Body of pancreas (tissue), 4 donors: Measurements from ENCODE around the gene F8. TPM values are rescaled to one million over a fixed set of nuclear protein-coding genes. Genes with fewer than 3 reads are reported as not detected.
"Not testable (repeated sequence)": the region's sequence is repeated elsewhere in the genome, so short reads cannot be mapped to it uniquely, and the experiment has no call there.

ENCODE experiments used
- ATAC-seq: fragments of 150-250 bp; one replicate; pipeline ENCODE4 v1.9.1; 2016
- DNase-seq, 4 donors: peaks; one replicate each; pipeline ENCODE4 v3.0.0-alpha.2; 2019
- H3K27ac ChIP-seq, 4 donors: fragments of 200-600 bp; sonication (generic); 1 replicate in 3 of 4; 2 replicates in 1 of 4; pipeline versions ENCODE4 v1.5.1 to v1.6.1; 2016 to 2019; ENCODE audit warnings: mild to moderate bottlenecking in 1 of 4, mixed read lengths in 1 of 4, moderate library complexity in 1 of 4
- H3K27me3 ChIP-seq, 2 donors: fragments of 200-600 bp; sonication (generic); one replicate each; pipeline ENCODE4 v1.6.0; 2016; ENCODE audit warnings: mild to moderate bottlenecking in 1 of 2
- H3K36me3 ChIP-seq, 2 donors: fragments of 200-600 bp; sonication (generic); replicated peaks in 1 of 2; 2 replicates each; pipeline ENCODE4 v1.5.1; 2016; ENCODE audit warnings: low read depth in 2 of 2; ENCODE audit not compliant: insufficient read depth in 1 of 2
- H3K4me1 ChIP-seq: fragments of 200-600 bp; sonication (generic); one replicate; pipeline ENCODE4 v1.6.0; 2016
- H3K4me3 ChIP-seq, 2 donors: fragments of 200-600 bp; sonication (generic); 1 replicate in 1 of 2; 2 replicates in 1 of 2; pipeline ENCODE4 v1.5.1; 2016 to 2019
- H3K9me3 ChIP-seq, 3 donors: fragments of 200-600 bp; sonication (generic); 1 replicate in 2 of 3; 2 replicates in 1 of 3; pipeline ENCODE4 v1.5.1; 2016
- POLR2A ChIP-seq, 3 donors: fragments of 450-650 bp; IDR thresholded peaks; one replicate each; pipeline ENCODE4 v1.6.1; 2016; ENCODE audit warnings: antibody characterized with exemption in 3 of 3, mild to moderate bottlenecking in 2 of 3
- WGBS, 2 donors: methylation state at CpG; one replicate each; pipeline ENCODE4 v1.1.5; 2017; 5-methylcytosine and 5-hydroxymethylcytosine counted together
- intact Hi-C: fragments of 100-400 bp; cut with DNase I; formaldehyde crosslinking; loops from one replicate; pipeline ENCODE4 v1.15.1; 2023
- total RNA-seq, 2 donors: library from RNA; depleted of rRNA; stranded (reverse); fragments of >200 nt; gene quantifications; one replicate each; pipeline ENCODE4 v1.1.0, GENCODE V29; 2016
- TF ChIP-seq, protein P1 (sequence below), 7 experiments: fragments of 450-650 bp in 4 of 7; fragments of 200-600 bp in 3 of 7; sonication (generic) in 3 of 7; IDR thresholded peaks; one replicate each; pipeline ENCODE4 v1.5.1; 2016 to 2019; ENCODE audit warnings: antibody characterized with exemption in 7 of 7

Gene F8
- total RNA-seq, 2 donors from 2014 or later, result 5.7 to 9.2 TPM

DNA sequence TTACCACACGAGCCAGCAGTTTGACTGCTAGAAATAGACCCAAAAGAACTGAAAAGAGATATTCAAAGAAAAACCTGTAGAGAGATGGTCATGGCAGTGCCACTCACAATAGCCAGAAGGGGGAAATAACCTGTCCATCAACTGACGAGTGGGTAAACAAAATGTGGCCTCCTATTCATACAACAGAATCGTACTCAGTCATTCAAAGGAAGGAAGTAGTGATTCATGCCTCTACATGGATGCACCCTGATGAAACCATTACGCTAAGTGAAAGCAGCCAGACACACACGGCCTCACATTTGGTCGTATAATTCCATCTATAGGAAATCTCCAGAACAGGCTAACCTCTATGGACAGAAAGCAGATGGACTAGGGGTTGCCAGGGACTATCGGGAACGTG is 138.5 kb downstream of the F8 start:
- ATAC-seq, intact Hi-C loops, H3K9me3 ChIP-seq, H3K27me3 ChIP-seq, H3K36me3 ChIP-seq, DNase-seq, H3K4me1 ChIP-seq, H3K27ac ChIP-seq, H3K4me3 ChIP-seq: not testable (repeated sequence)
- no CpG with 5 or more reads among the region's 8 CpGs for WGBS, 2 donors

DNA sequence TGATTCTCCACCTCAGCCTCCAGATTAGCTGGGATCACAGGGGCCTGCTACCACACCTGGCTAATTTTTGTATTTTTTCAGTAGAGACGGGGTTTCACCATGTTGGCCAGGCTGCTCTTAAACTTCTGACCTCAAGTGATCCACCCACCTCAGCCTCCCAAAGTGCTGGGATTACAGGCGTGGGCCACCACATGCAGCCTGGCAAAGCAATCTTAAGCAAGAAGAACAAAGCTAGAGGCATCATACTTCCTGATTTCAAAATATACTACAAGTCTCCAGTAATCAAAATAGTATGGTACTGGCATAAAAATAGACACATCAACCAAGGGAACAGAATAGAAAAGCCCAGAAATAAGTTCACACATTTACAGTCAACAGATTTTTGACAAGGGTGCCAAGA is 149.2 kb downstream of the F8 start:
- intact Hi-C loops, result no loop called here
- ATAC-seq, result no peak
- Histone ChIP-seq H3K9me3 (no peaks in the 10 kb centered on the region), H3K36me3 (no peaks in the 10 kb centered on the region), H3K4me3 (no peak overlapping the region), H3K4me1 (no peaks in the 10 kb centered on the region), H3K27ac (no peak overlapping the region), H3K27me3 (no peaks in the 10 kb centered on the region)
- DNase-seq, result no peak
- 92% methylated on average over 2 of the region's 2 CpGs; no CpG with 5 or more reads in 1 of the 2 donors for WGBS, 2 donors
- TF ChIP-seq, protein P1, sequence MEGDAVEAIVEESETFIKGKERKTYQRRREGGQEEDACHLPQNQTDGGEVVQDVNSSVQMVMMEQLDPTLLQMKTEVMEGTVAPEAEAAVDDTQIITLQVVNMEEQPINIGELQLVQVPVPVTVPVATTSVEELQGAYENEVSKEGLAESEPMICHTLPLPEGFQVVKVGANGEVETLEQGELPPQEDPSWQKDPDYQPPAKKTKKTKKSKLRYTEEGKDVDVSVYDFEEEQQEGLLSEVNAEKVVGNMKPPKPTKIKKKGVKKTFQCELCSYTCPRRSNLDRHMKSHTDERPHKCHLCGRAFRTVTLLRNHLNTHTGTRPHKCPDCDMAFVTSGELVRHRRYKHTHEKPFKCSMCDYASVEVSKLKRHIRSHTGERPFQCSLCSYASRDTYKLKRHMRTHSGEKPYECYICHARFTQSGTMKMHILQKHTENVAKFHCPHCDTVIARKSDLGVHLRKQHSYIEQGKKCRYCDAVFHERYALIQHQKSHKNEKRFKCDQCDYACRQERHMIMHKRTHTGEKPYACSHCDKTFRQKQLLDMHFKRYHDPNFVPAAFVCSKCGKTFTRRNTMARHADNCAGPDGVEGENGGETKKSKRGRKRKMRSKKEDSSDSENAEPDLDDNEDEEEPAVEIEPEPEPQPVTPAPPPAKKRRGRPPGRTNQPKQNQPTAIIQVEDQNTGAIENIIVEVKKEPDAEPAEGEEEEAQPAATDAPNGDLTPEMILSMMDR (IDR thresholded peaks at IDR 0.05), result no peak
- TF ChIP-seq POLR2A (IDR thresholded peaks at IDR 0.05), result no peak

- H3K4me3 ChIP-seq, DNase-seq, H3K9me3 ChIP-seq, ATAC-seq, H3K36me3 ChIP-seq, intact Hi-C loops, H3K4me1 ChIP-seq, H3K27me3 ChIP-seq, H3K27ac ChIP-seq: not testable (repeated sequence)
These were observed 154.0 kb downstream of the F8 start for GRCh38 chrX:154868522-154868921.

DNA sequence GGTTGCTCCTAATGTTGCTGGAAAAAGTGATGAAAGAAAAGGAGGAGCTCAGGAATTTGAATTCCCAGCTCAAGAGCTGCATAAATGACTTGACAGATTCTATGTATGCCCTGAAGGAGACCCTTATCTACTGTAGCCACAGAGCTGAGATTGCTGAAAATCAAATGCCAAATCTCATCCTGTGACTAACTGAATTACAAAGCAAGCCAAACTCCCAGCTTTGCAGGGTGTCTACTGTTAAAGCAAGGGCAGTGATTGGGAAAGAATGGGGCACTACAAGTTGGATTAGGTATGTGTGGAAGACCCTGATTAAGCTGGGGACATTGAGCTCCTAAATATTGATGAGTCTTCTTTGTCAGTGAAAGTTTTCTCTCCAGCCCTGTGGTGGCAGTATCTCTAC is 167.3 kb downstream of the F8 start:
- Histone ChIP-seq H3K27ac (no peak overlapping the region), H3K9me3 (no peaks in the 10 kb centered on the region), H3K27me3 (no peaks in the 10 kb centered on the region), H3K36me3 (no peaks in the 10 kb centered on the region), H3K4me3 (no peak overlapping the region), H3K4me1 (no peaks in the 10 kb centered on the region)
- intact Hi-C loops, result no loop called here
- TF ChIP-seq, protein P1 (IDR thresholded peaks at IDR 0.05), result no peak
- TF ChIP-seq POLR2A (IDR thresholded peaks at IDR 0.05), result no peak
- DNase-seq (no peak), ATAC-seq (no peak)

DNA sequence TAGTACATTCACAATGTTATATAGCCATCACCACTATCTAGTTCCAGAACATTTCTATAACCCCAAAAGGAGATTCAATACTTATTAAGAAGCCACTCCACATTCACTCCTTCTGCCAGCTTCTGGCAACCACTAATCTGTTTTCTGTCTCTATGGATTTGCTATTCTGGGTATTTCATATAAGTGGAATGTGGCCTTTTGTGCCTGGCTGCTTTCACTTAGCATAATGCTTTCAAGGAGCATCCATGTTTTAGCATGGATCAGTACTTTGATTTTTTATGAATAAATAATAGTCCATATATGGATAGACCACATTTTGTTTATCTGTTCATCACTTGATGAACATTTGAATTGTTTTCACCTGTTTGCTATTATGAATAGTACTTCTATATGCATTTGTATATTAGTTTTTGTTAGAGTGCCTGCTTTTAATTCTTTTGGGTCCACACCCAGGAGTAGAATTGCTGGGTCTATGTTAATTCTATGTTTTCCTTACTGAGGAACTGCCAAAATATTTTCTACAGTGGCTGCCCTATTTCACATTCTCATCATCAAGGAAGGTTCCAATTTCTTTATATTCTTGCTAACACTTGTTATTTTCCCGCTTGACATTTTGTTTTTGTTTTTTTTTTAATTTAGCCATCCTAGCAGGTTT is 171.4 kb downstream of the F8 start:
- Histone ChIP-seq H3K4me3 (no peak overlapping the region), H3K4me1 (no peaks in the 10 kb centered on the region), H3K27ac (no peak overlapping the region), H3K27me3 (no peaks in the 10 kb centered on the region), H3K36me3 (no peaks in the 10 kb centered on the region), H3K9me3 (no peaks in the 10 kb centered on the region)
- ATAC-seq (no peak), DNase-seq (no peak)
- WGBS, 2 donors, result 88 to 100% methylated on average over 1 of the region's 1 CpG
- intact Hi-C loops, result no loop called here
- TF ChIP-seq POLR2A (IDR thresholded peaks at IDR 0.05), result no peak
- TF ChIP-seq, protein P1 (IDR thresholded peaks at IDR 0.05), result no peak

DNA sequence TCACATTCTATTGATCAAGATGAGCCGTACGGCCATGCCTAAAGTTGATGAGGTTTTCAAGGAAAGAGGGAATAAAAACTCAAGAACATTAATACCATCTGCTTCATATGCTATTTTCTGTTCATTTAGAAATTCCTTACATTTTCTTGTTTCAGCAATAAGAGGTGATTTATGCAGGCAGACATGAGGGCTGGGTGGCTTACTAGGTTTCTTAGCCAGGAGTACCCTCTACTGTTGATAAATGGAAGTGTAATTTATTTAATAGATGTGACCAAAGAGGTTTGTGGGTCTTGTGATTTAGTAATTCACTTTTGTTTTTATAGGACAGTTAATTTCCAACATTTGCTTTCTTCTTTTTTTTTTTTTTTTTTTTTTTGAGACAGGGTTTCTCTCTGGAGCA is 181.7 kb downstream of the F8 start:
- Histone ChIP-seq H3K9me3 (no peaks in the 10 kb centered on the region), H3K4me1 (no peaks in the 10 kb centered on the region), H3K36me3 (no peaks in the 10 kb centered on the region), H3K4me3 (no peak overlapping the region), H3K27ac (no peak overlapping the region), H3K27me3 (no peaks in the 10 kb centered on the region)
- TF ChIP-seq, protein P1 (IDR thresholded peaks at IDR 0.05), result peak in 5 of 7 experiments; percentile 37 to 68 (median 61)
- TF ChIP-seq POLR2A (IDR thresholded peaks at IDR 0.05), result no peak
- peak in 2 of 4 donors; percentile 10 to 13 for DNase-seq
- intact Hi-C loops, result no loop called here
- WGBS, 2 donors, result 78% methylated on average over 2 of the region's 2 CpGs
- ATAC-seq, result no peak
